ENCODE measurements around the gene GGA2. TPM values are rescaled to one million over a fixed set of nuclear protein-coding genes. Genes with fewer than 3 reads are reported as not detected.

The GGA2 gene
- total RNA-seq, 4 donors from 2014 or later = 13.8 to 254 (median 54.7) TPM

DNA sequence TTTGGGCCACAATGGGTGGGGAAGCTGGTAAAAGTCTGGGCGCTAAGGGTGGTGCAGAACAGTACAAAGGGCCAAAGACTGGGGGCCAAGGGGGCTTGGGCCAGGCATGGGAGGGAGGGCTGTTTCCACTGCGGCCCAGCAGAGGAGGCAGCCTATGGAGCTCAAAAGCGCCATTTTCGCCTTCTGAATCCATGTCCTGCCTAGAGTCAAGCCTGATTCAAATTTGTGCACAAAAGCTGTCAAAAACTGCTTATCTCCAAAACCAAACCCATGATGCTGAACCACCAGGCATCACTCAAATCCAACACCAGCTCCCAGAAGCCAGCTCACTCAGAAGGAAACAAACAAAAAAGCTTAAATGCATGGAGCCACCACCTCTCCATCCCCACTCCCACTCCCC is 73.3 kb downstream of the GGA2 start:
- no peak for DNase-seq
- TF ChIP-seq POLR2A (IDR thresholded peaks at IDR 0.05) = no peak
- no peak overlapping the region for H3K27ac ChIP-seq
- H3K36me3 ChIP-seq = peaks cover 0 to 70% (median 0%) of the 10 kb centered on the region in 3 donors
- H3K4me1 ChIP-seq = no peaks in the 10 kb centered on the region
- H3K4me3 ChIP-seq = no peak overlapping the region
- H3K9me3 ChIP-seq = no peaks in the 10 kb centered on the region
- no peaks in the 10 kb centered on the region for H3K27me3 ChIP-seq

GRCh38 chr16:23435500-23435899 is 74.8 kb downstream of the GGA2 start:
- peaks cover 0 to 70% (median 0%) of the 10 kb centered on the region in 3 donors for H3K36me3 ChIP-seq
- H3K27ac ChIP-seq = no peak overlapping the region
- DNase-seq = peak; percentile 65 to 84 (median 65)
- H3K27me3 ChIP-seq = no peaks in the 10 kb centered on the region
- no peaks in the 10 kb centered on the region for H3K4me1 ChIP-seq
- H3K9me3 ChIP-seq = no peaks in the 10 kb centered on the region
- no peak overlapping the region for H3K4me3 ChIP-seq
- no peak for TF ChIP-seq POLR2A (IDR thresholded peaks at IDR 0.05)
- TF ChIP-seq, protein P1, sequence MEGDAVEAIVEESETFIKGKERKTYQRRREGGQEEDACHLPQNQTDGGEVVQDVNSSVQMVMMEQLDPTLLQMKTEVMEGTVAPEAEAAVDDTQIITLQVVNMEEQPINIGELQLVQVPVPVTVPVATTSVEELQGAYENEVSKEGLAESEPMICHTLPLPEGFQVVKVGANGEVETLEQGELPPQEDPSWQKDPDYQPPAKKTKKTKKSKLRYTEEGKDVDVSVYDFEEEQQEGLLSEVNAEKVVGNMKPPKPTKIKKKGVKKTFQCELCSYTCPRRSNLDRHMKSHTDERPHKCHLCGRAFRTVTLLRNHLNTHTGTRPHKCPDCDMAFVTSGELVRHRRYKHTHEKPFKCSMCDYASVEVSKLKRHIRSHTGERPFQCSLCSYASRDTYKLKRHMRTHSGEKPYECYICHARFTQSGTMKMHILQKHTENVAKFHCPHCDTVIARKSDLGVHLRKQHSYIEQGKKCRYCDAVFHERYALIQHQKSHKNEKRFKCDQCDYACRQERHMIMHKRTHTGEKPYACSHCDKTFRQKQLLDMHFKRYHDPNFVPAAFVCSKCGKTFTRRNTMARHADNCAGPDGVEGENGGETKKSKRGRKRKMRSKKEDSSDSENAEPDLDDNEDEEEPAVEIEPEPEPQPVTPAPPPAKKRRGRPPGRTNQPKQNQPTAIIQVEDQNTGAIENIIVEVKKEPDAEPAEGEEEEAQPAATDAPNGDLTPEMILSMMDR (IDR thresholded peaks at IDR 0.05) = peak; percentile 48 to 83 (median 73)

GRCh38 chr16:23434380-23434779 is 75.9 kb downstream of the GGA2 start:
- Histone ChIP-seq H3K27ac (no peak overlapping the region), H3K4me1 (no peaks in the 10 kb centered on the region), H3K27me3 (no peaks in the 10 kb centered on the region), H3K4me3 (no peak overlapping the region), H3K9me3 (no peaks in the 10 kb centered on the region), H3K36me3 (peaks cover 0 to 69% (median 0%) of the 10 kb centered on the region in 3 donors)
- TF ChIP-seq POLR2A (IDR thresholded peaks at IDR 0.05) = no peak
- TF ChIP-seq, protein P1 (IDR thresholded peaks at IDR 0.05) = peak; percentile 77 to 94 (median 91)
- no peak for DNase-seq

DNA sequence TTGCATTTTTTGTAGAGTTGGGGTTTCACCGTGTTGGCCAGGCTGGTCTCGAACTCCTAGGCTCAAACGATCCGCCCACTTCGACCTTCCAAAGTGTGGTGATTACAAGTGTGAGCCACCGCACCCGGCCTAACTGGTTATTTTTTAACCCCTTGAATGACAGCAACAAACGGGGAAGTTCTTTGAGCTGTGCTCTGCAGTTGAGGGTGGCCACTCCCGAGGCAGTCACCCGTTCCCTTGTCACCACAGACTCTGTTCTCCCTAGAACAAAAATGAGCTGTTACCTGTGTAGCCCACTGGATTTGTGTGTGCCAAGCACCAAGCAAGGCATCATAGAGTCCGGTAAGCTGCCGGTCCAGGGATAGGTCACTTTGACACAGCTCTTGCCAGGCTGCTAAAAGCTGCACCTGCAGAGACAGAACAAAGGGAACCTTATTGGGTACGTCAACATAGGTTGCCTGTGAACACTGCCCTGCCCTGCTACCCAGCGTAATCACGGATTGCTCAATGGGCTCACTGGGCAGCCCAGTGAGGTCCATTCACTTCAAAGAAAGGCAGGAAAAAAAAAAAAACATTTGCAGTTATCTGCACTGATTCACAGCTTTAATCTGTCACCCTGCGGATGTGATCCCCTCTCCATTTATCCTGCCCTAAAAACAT is 76.9 kb downstream of the GGA2 start:
- no peak for DNase-seq
- Histone ChIP-seq H3K27me3 (no peaks in the 10 kb centered on the region), H3K9me3 (no peaks in the 10 kb centered on the region), H3K36me3 (peaks cover 0 to 66% (median 0%) of the 10 kb centered on the region in 3 donors), H3K27ac (no peak overlapping the region), H3K4me3 (no peak overlapping the region), H3K4me1 (no peaks in the 10 kb centered on the region)
- TF ChIP-seq, protein P1 (IDR thresholded peaks at IDR 0.05) = no peak
- no peak for TF ChIP-seq POLR2A (IDR thresholded peaks at IDR 0.05)

DNA sequence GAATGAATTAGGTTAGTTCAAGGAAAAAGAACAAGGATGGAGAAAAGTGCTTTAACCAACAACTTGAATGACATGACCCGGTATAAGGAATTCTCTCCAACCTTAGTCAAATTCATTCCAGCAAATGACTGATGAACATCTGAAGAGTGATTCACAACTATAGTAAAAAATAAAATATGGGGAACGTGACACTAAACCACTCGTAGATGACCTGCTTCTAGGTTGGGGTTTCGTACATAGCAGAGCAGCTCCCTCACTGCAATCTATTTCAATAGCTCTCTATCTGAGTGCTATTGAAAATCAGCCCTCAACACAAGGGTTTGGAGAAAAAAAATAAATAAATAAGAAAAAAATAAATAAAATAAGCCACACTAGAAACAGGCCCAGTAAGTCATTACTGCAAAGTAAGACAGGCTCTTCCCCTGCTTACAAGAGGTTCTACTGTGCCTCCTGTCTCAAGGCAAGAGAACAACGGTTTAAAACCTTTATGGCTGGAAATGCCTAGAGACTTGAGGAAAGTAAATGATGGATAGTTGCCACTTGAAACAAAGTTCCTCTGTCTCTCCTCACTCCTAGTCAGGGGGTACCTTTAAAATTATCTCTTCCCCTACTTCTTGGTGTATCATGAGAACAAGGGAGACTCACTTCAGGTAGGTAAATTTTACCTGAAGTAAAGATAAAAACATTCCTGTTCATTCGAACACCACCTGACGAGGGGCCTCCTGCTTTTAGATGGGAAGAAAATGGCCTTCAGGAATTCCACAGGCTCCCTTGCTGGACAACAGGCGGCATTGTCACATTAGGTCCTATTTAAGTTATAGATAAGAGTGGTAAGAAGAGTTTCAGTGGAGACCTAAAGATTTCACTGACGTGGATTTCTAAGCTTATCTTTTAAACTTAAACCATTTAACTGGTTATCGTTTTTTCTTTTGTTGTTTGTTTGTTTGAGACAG is 77.8 kb downstream of the GGA2 start:
- H3K9me3 ChIP-seq = no peaks in the 10 kb centered on the region
- TF ChIP-seq POLR2A (IDR thresholded peaks at IDR 0.05) = no peak
- TF ChIP-seq, protein P1 (IDR thresholded peaks at IDR 0.05) = peak in 3 of 6 experiments; percentile 6 to 29 (median 27)
- no peak overlapping the region for H3K27ac ChIP-seq
- DNase-seq = no peak
- no peaks in the 10 kb centered on the region for H3K27me3 ChIP-seq
- no peaks in the 10 kb centered on the region for H3K4me1 ChIP-seq
- no peak overlapping the region for H3K4me3 ChIP-seq
- H3K36me3 ChIP-seq = peaks cover 0 to 62% (median 0%) of the 10 kb centered on the region in 3 donors

- Histone ChIP-seq H3K36me3 (peaks cover 0 to 48% (median 0%) of the 10 kb centered on the region in 3 donors), H3K9me3 (no peaks in the 10 kb centered on the region), H3K4me1 (peaks cover 0 to 20% (median 0%) of the 10 kb centered on the region in 4 donors), H3K27ac (no peak overlapping the region), H3K4me3 (no peak overlapping the region), H3K27me3 (no peaks in the 10 kb centered on the region)
- DNase-seq = no peak
- TF ChIP-seq POLR2A (IDR thresholded peaks at IDR 0.05) = no peak
Measured at GRCh38 chr16:23428351-23428750, 81.9 kb downstream of the GGA2 start.
